Measurements from ENCODE around the gene SLC16A10.

- no peak for TF ChIP-seq CTCF (IDR thresholded peaks at IDR 0.05)
- TF ChIP-seq POLR2A (IDR thresholded peaks at IDR 0.05): no peak
These were observed 75.2 kb downstream of the SLC16A10 start for GRCh38 chr6:111162504-111162903.
